Astrocyte (in vitro differentiated cells and primary cell): ENCODE results near the gene ADAM11.

Experiments
- EZH2 ChIP-seq: IDR thresholded peaks from 2 replicates; pipeline ENCODE4 v1.6.1; 2012; ENCODE audit warnings: mild to moderate bottlenecking, low read length, inconsistent platforms; ENCODE audit not compliant: insufficient read depth
- TF ChIP-seq, protein P1 (sequence below): IDR thresholded peaks from 2 replicates; pipeline ENCODE4 v1.5.1; 2011; ENCODE audit warnings: low read depth, mild to moderate bottlenecking, inconsistent platforms, low read length, moderate library complexity; ENCODE audit not compliant: insufficient read depth

DNA sequence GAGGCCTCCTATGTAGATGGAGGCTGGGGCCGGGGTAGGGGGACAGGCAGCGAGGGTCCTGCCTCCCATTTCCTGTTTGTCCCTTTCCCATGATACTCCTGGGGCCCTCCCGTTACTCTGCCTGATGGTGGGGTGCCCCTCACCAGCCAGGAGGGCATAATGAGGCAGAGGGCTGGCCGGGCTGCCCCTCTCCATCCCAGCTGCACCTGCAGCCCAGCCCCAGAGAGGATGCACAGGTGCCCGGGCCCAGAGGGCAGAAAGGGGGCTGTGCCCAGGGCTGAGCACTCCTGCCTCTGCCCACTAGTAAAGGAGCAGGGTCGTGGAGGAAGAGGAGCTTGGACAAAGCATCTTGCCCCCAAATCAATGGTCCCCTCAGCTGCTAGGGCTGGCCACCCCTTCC, 10.4 kb downstream of the ADAM11 start:
- TF ChIP-seq, protein P1, sequence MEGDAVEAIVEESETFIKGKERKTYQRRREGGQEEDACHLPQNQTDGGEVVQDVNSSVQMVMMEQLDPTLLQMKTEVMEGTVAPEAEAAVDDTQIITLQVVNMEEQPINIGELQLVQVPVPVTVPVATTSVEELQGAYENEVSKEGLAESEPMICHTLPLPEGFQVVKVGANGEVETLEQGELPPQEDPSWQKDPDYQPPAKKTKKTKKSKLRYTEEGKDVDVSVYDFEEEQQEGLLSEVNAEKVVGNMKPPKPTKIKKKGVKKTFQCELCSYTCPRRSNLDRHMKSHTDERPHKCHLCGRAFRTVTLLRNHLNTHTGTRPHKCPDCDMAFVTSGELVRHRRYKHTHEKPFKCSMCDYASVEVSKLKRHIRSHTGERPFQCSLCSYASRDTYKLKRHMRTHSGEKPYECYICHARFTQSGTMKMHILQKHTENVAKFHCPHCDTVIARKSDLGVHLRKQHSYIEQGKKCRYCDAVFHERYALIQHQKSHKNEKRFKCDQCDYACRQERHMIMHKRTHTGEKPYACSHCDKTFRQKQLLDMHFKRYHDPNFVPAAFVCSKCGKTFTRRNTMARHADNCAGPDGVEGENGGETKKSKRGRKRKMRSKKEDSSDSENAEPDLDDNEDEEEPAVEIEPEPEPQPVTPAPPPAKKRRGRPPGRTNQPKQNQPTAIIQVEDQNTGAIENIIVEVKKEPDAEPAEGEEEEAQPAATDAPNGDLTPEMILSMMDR, result no peak
- TF ChIP-seq EZH2, result no peak
